Stimulated activated effector memory CD8-positive, alpha-beta T cell treated with anti-CD3 and anti-CD28 coated beads, Interleukin-12 subunit alpha, Interleukin-12 subunit beta, amount 100 ng/mL, for 72 hours (primary cell): ENCODE measurements around the gene SLC9A3.

Source experiments
- ATAC-seq: fragments of 150-1000 bp; cut with Tn5 transposase; 2 replicates; pipeline ENCODE4 v1.10.0; 2021
- DNase-seq, 2 donors: peaks; one replicate each; pipeline ENCODE4 v3.0.0; 2021 to 2022; ENCODE audit warnings: low spot score in 2 of 2
- H3K27ac Mint-ChIP-seq: one replicate; pipeline ENCODE4 v1.8.0; 2022; ENCODE audit warnings: mild to moderate bottlenecking, mixed read lengths
- H3K36me3 Mint-ChIP-seq: one replicate; pipeline ENCODE4 v1.8.0; 2022; ENCODE audit warnings: mild to moderate bottlenecking, mixed read lengths
- H3K4me1 Mint-ChIP-seq: one replicate; pipeline ENCODE4 v1.8.0; 2022; ENCODE audit warnings: mixed read lengths
- H3K4me3 Mint-ChIP-seq: one replicate; pipeline ENCODE4 v1.8.0; 2022; ENCODE audit warnings: mild to moderate bottlenecking, mixed read lengths
- H3K9me3 Mint-ChIP-seq: one replicate; pipeline ENCODE4 v1.8.0; 2022; ENCODE audit warnings: mixed read lengths

The SLC9A3 gene

GRCh38 chr5:485113-485945, 38.9 kb downstream of the SLC9A3 start:
- Mint-ChIP-seq H3K9me3 (no peaks in the 10 kb centered on the region), H3K4me1 (no peaks in the 10 kb centered on the region), H3K27ac (no peak overlapping the region), H3K36me3 (no peaks in the 10 kb centered on the region), H3K4me3 (no peak overlapping the region)
- DNase-seq (no peak), ATAC-seq (no peak)

- ATAC-seq = no peak
- Mint-ChIP-seq H3K4me3 (no peak overlapping the region), H3K36me3 (no peaks in the 10 kb centered on the region), H3K27ac (no peak overlapping the region), H3K9me3 (no peaks in the 10 kb centered on the region), H3K4me1 (no peaks in the 10 kb centered on the region)
- DNase-seq = no peak
Observed at GRCh38 chr5:484556-484955, 39.7 kb downstream of the SLC9A3 start.

DNA sequence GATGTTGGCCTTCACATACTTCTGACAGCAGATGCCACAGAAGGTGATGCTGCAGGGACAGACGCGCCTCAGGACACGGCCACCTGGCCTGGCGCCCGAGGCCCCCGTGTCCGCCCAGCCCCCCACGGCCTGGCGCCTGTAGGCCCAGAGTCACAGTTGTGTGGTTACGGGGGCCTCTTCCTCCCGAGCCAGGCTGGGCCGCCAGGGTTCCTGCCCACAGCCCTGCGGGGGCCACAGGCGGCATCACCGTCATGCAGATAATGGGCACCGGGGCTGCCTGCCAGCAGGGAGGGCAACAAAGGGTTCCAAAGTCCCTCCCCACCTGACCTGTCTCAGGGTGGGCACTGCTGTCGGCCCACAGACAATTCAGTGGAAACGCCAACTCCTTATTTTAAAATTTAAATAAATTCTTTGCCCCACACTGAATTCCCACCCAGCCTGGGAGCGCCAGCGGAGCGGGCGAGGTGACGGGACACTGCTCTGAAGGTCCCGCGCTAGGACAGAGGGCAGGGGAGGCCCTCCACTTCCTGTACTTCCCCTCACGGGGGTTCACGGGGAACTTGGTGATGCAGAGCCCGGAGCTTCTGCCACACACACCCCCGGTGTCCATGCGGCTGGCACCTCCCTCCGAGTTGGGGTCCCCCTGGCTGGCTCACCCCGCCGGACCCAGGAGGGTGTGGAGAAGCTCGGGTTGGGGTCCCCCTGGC, 40.7 kb downstream of the SLC9A3 start:
- no peak overlapping the region for H3K27ac Mint-ChIP-seq
- ATAC-seq (peak; percentile 17), DNase-seq (no peak)
- no peaks in the 10 kb centered on the region for H3K9me3 Mint-ChIP-seq
- no peak overlapping the region for H3K4me3 Mint-ChIP-seq
- no peaks in the 10 kb centered on the region for H3K4me1 Mint-ChIP-seq
- H3K36me3 Mint-ChIP-seq = no peaks in the 10 kb centered on the region

- Mint-ChIP-seq H3K9me3 (no peaks in the 10 kb centered on the region), H3K27ac (no peak overlapping the region), H3K4me3 (no peak overlapping the region), H3K36me3 (no peaks in the 10 kb centered on the region), H3K4me1 (no peaks in the 10 kb centered on the region)
- no peak for ATAC-seq
- DNase-seq = no peak
Observed at GRCh38 chr5:483011-483410, 41.2 kb downstream of the SLC9A3 start.

DNA sequence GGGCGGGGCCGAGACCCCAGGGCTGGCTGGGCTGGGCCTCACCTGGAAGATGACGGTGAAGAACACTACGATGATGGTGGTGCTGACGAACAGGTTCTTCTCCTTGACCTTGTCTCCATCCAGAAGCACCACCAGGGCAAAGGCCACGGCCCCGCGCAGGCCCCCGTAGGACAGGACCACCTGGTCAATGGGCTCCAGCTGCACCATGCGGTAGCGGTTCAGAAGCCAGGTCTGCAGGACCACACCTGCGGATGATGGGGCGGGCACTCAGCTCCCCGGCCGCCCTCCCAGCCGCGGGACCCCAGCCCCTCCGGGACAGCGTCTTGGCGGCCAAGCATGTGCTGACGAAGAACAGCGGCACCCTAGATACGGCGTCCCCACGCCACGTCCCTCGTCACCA, 41.7 kb downstream of the SLC9A3 start:
- no peak overlapping the region for H3K27ac Mint-ChIP-seq
- no peaks in the 10 kb centered on the region for H3K9me3 Mint-ChIP-seq
- peaks cover 3% of the 10 kb centered on the region for H3K4me1 Mint-ChIP-seq
- H3K4me3 Mint-ChIP-seq = no peak overlapping the region
- no peak for ATAC-seq
- no peaks in the 10 kb centered on the region for H3K36me3 Mint-ChIP-seq
- DNase-seq = no peak

- no peak overlapping the region for H3K27ac Mint-ChIP-seq
- ATAC-seq (no peak), DNase-seq (no peak)
- H3K4me1 Mint-ChIP-seq = peaks cover 5% of the 10 kb centered on the region
- no peaks in the 10 kb centered on the region for H3K36me3 Mint-ChIP-seq
- H3K4me3 Mint-ChIP-seq = no peak overlapping the region
- no peaks in the 10 kb centered on the region for H3K9me3 Mint-ChIP-seq
Observed at GRCh38 chr5:482021-482420, 42.2 kb downstream of the SLC9A3 start.

DNA sequence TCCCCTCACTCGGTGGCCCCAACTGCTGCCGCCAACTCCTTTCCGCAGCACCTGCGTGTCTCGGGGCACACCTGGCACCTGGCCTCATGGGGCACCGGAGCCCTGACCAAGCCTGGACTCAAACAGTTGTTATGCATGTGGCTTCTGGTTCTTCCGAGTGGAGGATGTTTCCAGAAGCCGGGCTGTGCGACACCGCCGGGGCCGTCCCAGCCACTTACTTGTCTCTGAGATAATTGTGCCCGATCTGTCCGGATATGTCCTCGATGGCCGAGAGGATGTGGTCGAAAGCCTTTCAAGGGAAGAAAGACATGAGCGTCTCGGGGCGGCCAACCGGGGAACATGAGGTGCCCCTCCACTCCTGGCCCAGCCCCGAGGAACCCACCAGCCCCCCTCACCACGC, 42.9 kb downstream of the SLC9A3 start:
- Mint-ChIP-seq H3K9me3 (no peaks in the 10 kb centered on the region), H3K4me1 (peaks cover 5% of the 10 kb centered on the region), H3K4me3 (no peak overlapping the region), H3K27ac (no peak overlapping the region), H3K36me3 (no peaks in the 10 kb centered on the region)
- ATAC-seq (no peak), DNase-seq (no peak)

DNA sequence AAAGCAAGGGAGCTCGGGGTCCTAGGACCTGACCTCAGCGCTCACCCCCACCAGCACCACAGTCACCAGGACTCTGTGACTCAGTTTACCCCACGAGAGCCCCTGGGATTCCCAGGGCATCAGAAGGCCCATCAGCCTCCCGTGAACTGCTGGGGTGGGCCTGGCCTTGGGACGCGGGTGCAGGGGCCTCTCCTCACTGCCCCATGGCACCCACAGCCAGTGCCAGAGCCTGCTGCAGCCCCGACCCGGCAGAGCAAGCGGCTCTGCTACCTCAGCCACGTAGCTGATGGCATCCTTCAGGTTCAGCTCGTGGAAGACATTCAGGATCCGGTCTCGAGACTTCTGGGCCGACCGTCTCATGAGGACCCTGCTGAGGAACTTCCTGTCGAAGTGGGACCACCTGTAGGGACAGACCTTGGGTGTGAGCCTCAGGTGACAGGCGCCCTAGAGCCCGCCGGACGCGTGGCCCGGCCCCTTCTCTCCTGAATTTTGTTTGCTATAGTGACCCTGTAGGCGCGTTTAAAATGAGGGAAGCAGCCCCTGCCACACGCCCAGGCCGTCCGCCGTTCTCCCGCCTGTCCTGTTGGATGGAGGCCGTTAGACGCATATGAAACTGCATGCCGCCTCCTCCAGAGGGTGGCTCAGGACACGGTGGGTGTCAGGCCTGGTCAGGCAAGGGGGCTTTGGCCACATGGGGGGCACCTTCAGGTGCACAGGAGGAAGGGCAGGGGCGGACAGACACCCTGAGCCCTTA, 44.5 kb downstream of the SLC9A3 start:
- H3K4me3 Mint-ChIP-seq = no peak overlapping the region
- ATAC-seq = no peak
- peaks cover 6% of the 10 kb centered on the region for H3K36me3 Mint-ChIP-seq
- no peaks in the 10 kb centered on the region for H3K9me3 Mint-ChIP-seq
- H3K4me1 Mint-ChIP-seq = peaks cover 9% of the 10 kb centered on the region
- no peak for DNase-seq
- no peak overlapping the region for H3K27ac Mint-ChIP-seq

DNA sequence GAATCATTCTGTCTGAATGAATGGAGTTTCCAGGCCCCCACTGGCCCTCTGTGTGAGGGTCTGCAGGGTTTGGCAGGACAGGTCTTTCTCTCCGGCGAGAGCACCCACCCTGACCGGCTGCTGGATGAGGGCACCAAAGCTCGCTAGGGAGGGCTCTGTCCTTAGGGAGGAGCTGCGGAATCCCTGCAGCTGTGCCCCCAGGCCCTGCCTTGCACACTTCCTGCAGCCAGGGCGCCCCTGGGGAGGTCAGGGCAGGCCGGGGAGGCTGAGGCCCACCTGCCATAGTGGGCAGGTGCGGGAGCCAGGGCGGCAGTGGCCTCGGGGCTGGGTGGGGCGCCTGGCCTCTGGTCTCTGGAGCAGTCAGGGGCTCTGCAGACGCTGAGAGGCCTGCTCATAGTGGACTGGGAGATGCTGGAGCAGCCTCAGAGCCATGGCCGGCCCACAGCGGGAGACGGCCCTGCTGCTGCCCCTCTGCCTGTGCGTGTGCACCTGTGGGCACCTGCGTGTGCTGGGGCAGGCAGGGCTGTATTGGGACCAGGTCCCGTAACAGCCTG, 45.2 kb downstream of the SLC9A3 start:
- DNase-seq = no peak
- Mint-ChIP-seq H3K36me3 (peaks cover 7% of the 10 kb centered on the region), H3K4me3 (no peak overlapping the region), H3K27ac (no peak overlapping the region), H3K4me1 (peaks cover 10% of the 10 kb centered on the region), H3K9me3 (no peaks in the 10 kb centered on the region)
- no peak for ATAC-seq

DNA sequence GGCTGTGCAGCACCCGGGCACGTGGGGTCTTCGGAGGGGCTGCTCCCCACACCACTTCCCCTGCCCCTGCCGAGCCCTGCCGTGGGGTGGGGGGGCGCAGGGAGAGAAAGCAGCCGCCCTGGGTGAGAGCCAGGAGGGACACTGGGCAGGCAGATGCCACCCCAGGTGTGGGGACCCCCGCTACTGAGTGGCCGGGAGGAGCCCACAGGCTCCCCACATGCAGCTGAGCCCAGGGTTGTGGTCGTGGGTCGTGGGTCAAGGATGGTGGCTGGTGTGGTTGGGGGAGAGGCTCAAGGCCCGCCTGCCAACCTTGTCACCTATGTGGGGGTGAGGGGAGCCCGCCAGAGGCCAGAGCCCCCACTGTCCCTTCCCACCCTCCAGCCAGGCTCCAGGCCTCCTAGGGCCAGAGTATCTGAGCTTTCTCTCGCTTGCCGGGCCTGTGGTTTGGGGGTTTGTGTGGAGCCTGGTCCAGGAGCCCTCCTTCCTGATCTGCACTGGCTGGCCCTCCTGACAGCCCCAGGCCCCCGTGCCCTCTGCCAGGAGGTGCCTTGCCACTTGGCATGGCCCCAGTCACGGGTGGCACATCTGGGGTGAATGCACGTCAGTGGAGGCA, 45.8 kb downstream of the SLC9A3 start:
- ATAC-seq = no peak
- DNase-seq = no peak
- Mint-ChIP-seq H3K9me3 (no peaks in the 10 kb centered on the region), H3K27ac (no peak overlapping the region), H3K36me3 (peaks cover 13% of the 10 kb centered on the region), H3K4me1 (peaks cover 15% of the 10 kb centered on the region), H3K4me3 (no peak overlapping the region)

- no peak overlapping the region for H3K4me3 Mint-ChIP-seq
- ATAC-seq = no peak
- H3K27ac Mint-ChIP-seq = no peak overlapping the region
Observed at GRCh38 chr5:477871-478270, 46.4 kb downstream of the SLC9A3 start.

GRCh38 chr5:477247-477646, 47.0 kb downstream of the SLC9A3 start:
- H3K27ac Mint-ChIP-seq = no peak overlapping the region
- ATAC-seq (no peak), DNase-seq (no peak)
- H3K36me3 Mint-ChIP-seq = peaks cover 13% of the 10 kb centered on the region
- H3K9me3 Mint-ChIP-seq = no peaks in the 10 kb centered on the region
- H3K4me3 Mint-ChIP-seq = no peak overlapping the region
- H3K4me1 Mint-ChIP-seq = peaks cover 15% of the 10 kb centered on the region

More at GRCh38 chr5:477871-478270, 46.4 kb downstream of the SLC9A3 start:
- no peaks in the 10 kb centered on the region for H3K9me3 Mint-ChIP-seq
- peaks cover 13% of the 10 kb centered on the region for H3K36me3 Mint-ChIP-seq
- H3K4me1 Mint-ChIP-seq = peaks cover 15% of the 10 kb centered on the region
- DNase-seq = no peak

DNA sequence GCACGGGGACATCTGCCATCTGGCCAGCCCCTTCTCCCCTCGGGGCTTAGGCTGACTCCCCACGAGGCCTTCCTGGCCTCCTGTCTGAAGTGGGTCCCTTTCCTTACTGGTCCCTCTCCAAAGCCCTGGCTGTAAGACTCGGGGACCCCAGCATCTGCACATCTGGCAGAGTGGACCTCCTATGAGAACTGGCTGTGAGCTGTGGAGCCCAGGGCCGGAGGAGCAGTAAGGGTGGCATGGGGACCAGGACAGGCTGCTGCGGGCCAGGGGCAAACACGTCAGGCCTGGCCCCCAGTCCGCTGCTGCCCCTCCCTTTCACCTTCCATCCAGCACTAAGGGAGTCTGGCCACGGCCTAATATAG, 47.5 kb downstream of the SLC9A3 start:
- no peaks in the 10 kb centered on the region for H3K9me3 Mint-ChIP-seq
- DNase-seq = no peak
- no peak for ATAC-seq
- H3K4me3 Mint-ChIP-seq = no peak overlapping the region
- H3K4me1 Mint-ChIP-seq = peaks cover 18% of the 10 kb centered on the region
- H3K27ac Mint-ChIP-seq = no peak overlapping the region
- peaks cover 16% of the 10 kb centered on the region for H3K36me3 Mint-ChIP-seq

DNA sequence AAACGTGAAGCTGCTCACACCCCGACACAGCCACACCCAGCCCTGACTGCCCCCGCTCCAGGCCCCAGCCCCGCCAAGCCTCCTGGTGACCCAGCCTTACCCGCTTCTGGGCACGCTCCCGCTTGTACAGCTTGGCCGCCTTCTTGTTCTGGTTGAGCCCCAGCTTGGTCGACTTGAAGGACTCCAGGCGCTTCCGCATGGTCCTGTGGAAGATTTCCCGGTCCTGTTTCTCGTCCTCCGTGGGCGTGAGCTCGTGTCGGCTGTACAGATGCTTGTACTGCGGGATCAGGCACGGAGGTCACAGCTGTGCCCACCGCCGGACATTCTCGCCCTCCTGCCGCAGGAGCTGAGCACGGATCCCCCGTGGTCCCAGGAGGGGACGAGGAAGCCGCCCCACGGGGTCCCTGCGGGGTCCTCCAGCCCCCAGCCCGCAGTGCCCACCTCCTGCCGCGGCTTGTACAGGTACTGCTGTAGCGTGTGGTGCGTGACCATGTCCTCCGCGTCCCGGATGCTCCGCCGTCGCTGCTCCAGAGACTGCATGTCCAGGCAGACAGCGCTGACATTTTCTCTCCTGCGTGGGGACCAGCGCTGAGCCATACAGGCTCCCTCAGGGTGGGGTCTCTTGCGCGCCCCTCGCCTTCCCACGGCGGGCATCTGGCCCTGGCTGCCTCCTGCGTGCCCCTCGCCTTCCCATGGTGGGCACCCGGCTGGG, 48.0 kb downstream of the SLC9A3 start:
- Mint-ChIP-seq H3K27ac (no peak overlapping the region), H3K4me1 (peaks cover 24% of the 10 kb centered on the region), H3K36me3 (peaks cover 22% of the 10 kb centered on the region), H3K9me3 (no peaks in the 10 kb centered on the region), H3K4me3 (no peak overlapping the region)
- no peak for DNase-seq
- no peak for ATAC-seq
